ENCODE measurements around the gene PRTFDC1.

The PRTFDC1 gene

DNA sequence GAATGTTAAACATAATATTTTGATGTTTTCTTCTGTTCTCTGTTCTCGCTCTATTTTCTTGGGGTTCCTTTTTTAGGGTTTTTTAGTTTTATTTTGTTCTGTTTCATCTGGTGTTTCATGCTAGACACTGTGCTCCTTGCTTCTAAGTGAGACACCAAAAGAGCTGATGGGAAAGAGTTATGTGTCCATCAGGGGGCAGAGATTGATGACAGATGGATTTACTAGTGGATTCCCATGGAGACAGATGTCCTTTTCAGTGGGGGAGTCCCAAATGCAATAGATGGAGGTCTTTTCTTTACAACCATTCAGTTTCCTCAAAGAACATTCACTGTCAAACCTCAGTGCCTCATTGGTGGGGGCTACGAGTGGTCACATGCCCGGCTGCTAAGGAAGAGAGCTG is 34.9 kb downstream of the PRTFDC1 start:
- no peaks in the 10 kb centered on the region for H3K36me3 ChIP-seq (replicated peaks; ENCODE audit: insufficient read depth, low read length)
- no peak overlapping the region for H3K4me3 ChIP-seq (ENCODE audit: low read length)
- H3K27me3 ChIP-seq (replicated peaks; ENCODE audit: insufficient read depth, low read length): no peaks in the 10 kb centered on the region
- peaks cover 6% of the 10 kb centered on the region; the same call in 1 of the 2 replicates for H3K4me1 ChIP-seq (ENCODE audit: low read length)
- no peak overlapping the region for H3K27ac ChIP-seq (ENCODE audit: low read length)
- H3K9me3 ChIP-seq (replicated peaks; ENCODE audit: insufficient read depth, low read length): no peaks in the 10 kb centered on the region
- H3K79me2 ChIP-seq (ENCODE audit: low read length): no peaks in the 10 kb centered on the region
- H3K9me2 ChIP-seq (replicated peaks; ENCODE audit: insufficient read depth, low read length): no peaks in the 10 kb centered on the region
- no peak overlapping the region for H2AFZ ChIP-seq (ENCODE audit: low read length)
- TF ChIP-seq EZH2 (optimal IDR thresholded peaks at IDR 0.05; ENCODE audit: low read depth, low read length): no peak
- TF ChIP-seq EZH2phosphoT487 (IDR thresholded peaks at IDR 0.05; ENCODE audit: low read length): no peak
- no peak for TF ChIP-seq CTCF (IDR thresholded peaks at IDR 0.05; ENCODE audit: low read length)
- H4K20me1 ChIP-seq (ENCODE audit: insufficient read depth, low read length): no peaks in the 10 kb centered on the region
- H3K9ac ChIP-seq (ENCODE audit: low read length): no peak overlapping the region
- H3K4me2 ChIP-seq (ENCODE audit: low read depth, low read length): no peak overlapping the region
- DNase-seq: no peak
- H3F3A ChIP-seq (ENCODE audit: insufficient read depth, low read length): no peaks in the 10 kb centered on the region

- H2AFZ ChIP-seq (ENCODE audit: low read length): no peak overlapping the region
- no peaks in the 10 kb centered on the region for H3K9me2 ChIP-seq (replicated peaks; ENCODE audit: insufficient read depth, low read length)
- no peak overlapping the region for H3K4me3 ChIP-seq (ENCODE audit: low read length)
- no peaks in the 10 kb centered on the region for H4K20me1 ChIP-seq (ENCODE audit: insufficient read depth, low read length)
- no peaks in the 10 kb centered on the region for H3K79me2 ChIP-seq (ENCODE audit: low read length)
- H3K36me3 ChIP-seq (replicated peaks; ENCODE audit: insufficient read depth, low read length): no peaks in the 10 kb centered on the region
- no peak overlapping the region for H3K4me2 ChIP-seq (ENCODE audit: low read depth, low read length)
- no peak for DNase-seq
- no peak overlapping the region for H3K27ac ChIP-seq (ENCODE audit: low read length)
- no peaks in the 10 kb centered on the region for H3K27me3 ChIP-seq (replicated peaks; ENCODE audit: insufficient read depth, low read length)
- TF ChIP-seq EZH2 (optimal IDR thresholded peaks at IDR 0.05; ENCODE audit: low read depth, low read length) (no peak), EZH2phosphoT487 (IDR thresholded peaks at IDR 0.05; ENCODE audit: low read length) (no peak), CTCF (IDR thresholded peaks at IDR 0.05; ENCODE audit: low read length) (no peak)
- no peaks in the 10 kb centered on the region for H3F3A ChIP-seq (ENCODE audit: insufficient read depth, low read length)
- H3K4me1 ChIP-seq (ENCODE audit: low read length): peaks cover 6% of the 10 kb centered on the region; the same call in 1 of the 2 replicates
- H3K9me3 ChIP-seq (replicated peaks; ENCODE audit: insufficient read depth, low read length): no peaks in the 10 kb centered on the region
- H3K9ac ChIP-seq (ENCODE audit: low read length): no peak overlapping the region
These were observed 36.0 kb downstream of the PRTFDC1 start for GRCh38 chr10:24916365-24916764.

DNA sequence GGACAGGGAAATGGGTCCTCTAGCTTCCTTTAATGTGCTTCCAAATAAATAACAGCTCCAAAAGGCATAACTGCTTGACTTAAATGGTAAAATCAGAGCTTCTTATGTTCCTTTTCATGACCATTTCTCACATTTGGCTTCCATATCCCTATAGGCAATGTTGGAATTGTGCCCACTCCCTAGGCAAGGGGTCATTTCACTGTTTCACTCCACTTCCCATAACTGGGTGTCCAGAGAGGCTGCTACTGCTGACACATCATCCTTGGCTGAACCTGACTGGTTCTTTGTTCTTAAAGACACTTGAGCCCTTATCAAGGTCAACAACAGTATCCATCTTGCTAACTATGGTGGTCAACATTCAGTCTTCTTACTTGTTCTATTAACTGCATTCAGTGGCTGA is 37.1 kb downstream of the PRTFDC1 start:
- Histone ChIP-seq H3K4me3 (ENCODE audit: low read length) (no peak overlapping the region), H3K9me2 (replicated peaks; ENCODE audit: insufficient read depth, low read length) (no peaks in the 10 kb centered on the region), H3K36me3 (replicated peaks; ENCODE audit: insufficient read depth, low read length) (no peaks in the 10 kb centered on the region), H3K79me2 (ENCODE audit: low read length) (no peaks in the 10 kb centered on the region), H3K4me1 (ENCODE audit: low read length) (no peaks in the 10 kb centered on the region), H3F3A (ENCODE audit: insufficient read depth, low read length) (no peaks in the 10 kb centered on the region), H3K27me3 (replicated peaks; ENCODE audit: insufficient read depth, low read length) (no peaks in the 10 kb centered on the region), H3K9me3 (replicated peaks; ENCODE audit: insufficient read depth, low read length) (no peaks in the 10 kb centered on the region), H3K4me2 (ENCODE audit: low read depth, low read length) (no peak overlapping the region), H3K9ac (ENCODE audit: low read length) (no peak overlapping the region), H4K20me1 (ENCODE audit: insufficient read depth, low read length) (no peaks in the 10 kb centered on the region), H3K27ac (ENCODE audit: low read length) (no peak overlapping the region), H2AFZ (ENCODE audit: low read length) (no peak overlapping the region)
- no peak for DNase-seq
- TF ChIP-seq EZH2phosphoT487 (IDR thresholded peaks at IDR 0.05; ENCODE audit: low read length) (no peak), EZH2 (optimal IDR thresholded peaks at IDR 0.05; ENCODE audit: low read depth, low read length) (no peak), CTCF (IDR thresholded peaks at IDR 0.05; ENCODE audit: low read length) (no peak)
